PFSK-1 (cell line): ENCODE results near the gene TFDP2.

Source experiments
- FOXP2 ChIP-seq: optimal IDR thresholded peaks from 2 replicates; pipeline ENCODE3; 2011; ENCODE audit warnings: borderline replicate concordance, control low read depth, inconsistent platforms; ENCODE audit not compliant: insufficient read depth; ENCODE audit errors: extremely low read length, extremely low read depth
- POLR2AphosphoS5 ChIP-seq: IDR thresholded peaks from 2 replicates; pipeline ENCODE4 v1.6.1; 2012; ENCODE audit warnings: low read depth, mild to moderate bottlenecking, control low read depth, low read length, moderate library complexity
- REST ChIP-seq, 2 experiments: IDR thresholded peaks; 2 replicates each; pipeline versions ENCODE4 v1.6.1 to v1.8.0; 2011 to 2012; ENCODE audit warnings: low read depth in 2 of 2, low read length in 2 of 2, control low read depth in 1 of 2, inconsistent platforms in 1 of 2, mild to moderate bottlenecking in 1 of 2, moderate library complexity in 1 of 2; ENCODE audit not compliant: insufficient read depth in 1 of 2
- SIN3A ChIP-seq: IDR thresholded peaks from 2 replicates; pipeline ENCODE4 v1.6.1; 2012; ENCODE audit warnings: mild to moderate bottlenecking, low read length, moderate library complexity, borderline replicate concordance; ENCODE audit not compliant: insufficient read depth
- TAF1 ChIP-seq: IDR thresholded peaks from 2 replicates; pipeline ENCODE4 v1.6.1; 2012; ENCODE audit warnings: low read length, control low read depth, borderline replicate concordance; ENCODE audit not compliant: insufficient read depth

- TF ChIP-seq TAF1 (no peak), POLR2AphosphoS5 (no peak), SIN3A (no peak), REST (IDR thresholded peaks at IDR 0.05; ENCODE audit: insufficient read depth in 1 of 2, low read depth in 2 of 2, low read length in 2 of 2) (no peak), FOXP2 (no peak)
These were observed 25.1 kb downstream of the TFDP2 start for GRCh38 chr3:142124243-142124642.
